Right lobe of liver (tissue), 4 donors: ENCODE measurements around the gene ZNF415.

ENCODE experiments used
- POLR2A ChIP-seq: fragments of 450-650 bp; IDR thresholded peaks from one replicate; pipeline ENCODE4 v1.6.1; 2017; ENCODE audit warnings: antibody characterized with exemption, mild to moderate bottlenecking
- TF ChIP-seq, protein P1 (sequence below), 4 donors: fragments of 200-600 bp in 3 of 4; fragments of 450-650 bp in 1 of 4; IDR thresholded peaks; one replicate each; pipeline versions ENCODE4 v1.5.1 to v1.8.0; 2016 to 2022; ENCODE audit warnings: antibody characterized with exemption in 4 of 4, mild to moderate bottlenecking in 2 of 4
- donor health status: DM: no; HTN: no; CAD: no.
- donor health status: DM: no; HTN: no; CAD: no.
- donor health status: DM: no; HTN: yes; CAD: no.

DNA sequence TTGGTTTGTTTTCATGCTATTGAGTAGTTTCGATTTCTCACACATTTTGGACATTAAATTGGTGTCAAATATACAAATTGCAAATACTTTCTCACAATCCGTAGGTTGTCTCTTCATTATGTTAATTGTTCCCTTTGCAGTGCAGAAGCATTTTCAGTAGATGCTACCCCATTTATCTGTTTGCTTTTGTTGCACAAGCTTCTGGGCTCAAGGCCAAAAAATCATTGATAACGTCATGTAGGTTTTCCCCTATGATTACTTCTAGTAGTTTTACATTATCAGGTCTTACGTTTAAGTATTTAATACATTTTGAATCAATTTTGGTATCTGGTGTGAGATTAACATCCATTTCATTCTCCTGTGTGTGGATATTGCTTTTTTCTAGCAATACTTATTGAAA lies 40.2 kb upstream of the ZNF415 start:
- TF ChIP-seq, protein P1, sequence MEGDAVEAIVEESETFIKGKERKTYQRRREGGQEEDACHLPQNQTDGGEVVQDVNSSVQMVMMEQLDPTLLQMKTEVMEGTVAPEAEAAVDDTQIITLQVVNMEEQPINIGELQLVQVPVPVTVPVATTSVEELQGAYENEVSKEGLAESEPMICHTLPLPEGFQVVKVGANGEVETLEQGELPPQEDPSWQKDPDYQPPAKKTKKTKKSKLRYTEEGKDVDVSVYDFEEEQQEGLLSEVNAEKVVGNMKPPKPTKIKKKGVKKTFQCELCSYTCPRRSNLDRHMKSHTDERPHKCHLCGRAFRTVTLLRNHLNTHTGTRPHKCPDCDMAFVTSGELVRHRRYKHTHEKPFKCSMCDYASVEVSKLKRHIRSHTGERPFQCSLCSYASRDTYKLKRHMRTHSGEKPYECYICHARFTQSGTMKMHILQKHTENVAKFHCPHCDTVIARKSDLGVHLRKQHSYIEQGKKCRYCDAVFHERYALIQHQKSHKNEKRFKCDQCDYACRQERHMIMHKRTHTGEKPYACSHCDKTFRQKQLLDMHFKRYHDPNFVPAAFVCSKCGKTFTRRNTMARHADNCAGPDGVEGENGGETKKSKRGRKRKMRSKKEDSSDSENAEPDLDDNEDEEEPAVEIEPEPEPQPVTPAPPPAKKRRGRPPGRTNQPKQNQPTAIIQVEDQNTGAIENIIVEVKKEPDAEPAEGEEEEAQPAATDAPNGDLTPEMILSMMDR (IDR thresholded peaks at IDR 0.05): no peak
- no peak for TF ChIP-seq POLR2A
